T-cell (primary cell): ENCODE data around the gene ARSB. TPM values are rescaled to one million over a fixed set of nuclear protein-coding genes. Genes with fewer than 3 reads are reported as not detected.
A peak's percentile ranks its signal among the peaks of the same experiment; 100 is the strongest.

ENCODE experiments used
- ATAC-seq, 4 experiments: fragments of 200-7000 bp in 3 of 4; fragments of 150-1000 bp in 1 of 4; cut with Tn5 transposase; replicated peaks in 1 of 4; 1 replicate in 3 of 4; 2 replicates in 1 of 4; pipeline ENCODE4 v1.10.0; 2021; ENCODE audit warnings: moderate library complexity in 3 of 4, mild to moderate bottlenecking in 2 of 4, moderate number of reproducible peaks in 1 of 4
- CTCF ChIA-PET, 2 donors: fragments of 300-600 bp; sonication (Branson Sonifier 250); formaldehyde crosslinking; loops; one replicate each; lab custom pipeline; 2022; ENCODE audit warnings: antibody characterized with exemption in 2 of 2; lab: Charles Lee
- POLR2A ChIA-PET, 2 donors: fragments of 300-600 bp; sonication (Branson Sonifier 250); formaldehyde crosslinking; loops; one replicate each; lab custom pipeline; 2022; ENCODE audit warnings: antibody characterized with exemption in 2 of 2; lab: Charles Lee
- DNase-seq, 35 experiments: peaks; one replicate each; pipeline versions ENCODE4 v3.0.0 to v3.0.0-alpha.2; 2013 to 2023
- H3K27ac ChIP-seq: one replicate; pipeline ENCODE4 v1.5.1; 2013; ENCODE audit warnings: low read length
- H3K27me3 ChIP-seq, 2 experiments: replicated peaks in 1 of 2; 1 replicate in 1 of 2; 2 replicates in 1 of 2; pipeline versions ENCODE4 v1.6.1 to v1.7.0; 2013; ENCODE audit warnings: low read length in 1 of 2, mixed read lengths in 1 of 2; ENCODE audit not compliant: control insufficient read depth in 2 of 2, insufficient read depth in 2 of 2; ENCODE audit errors: extremely low read depth in 1 of 2
- H3K36me3 ChIP-seq, 2 donors: 1 replicate in 1 of 2; 2 replicates in 1 of 2; pipeline versions ENCODE4 v1.6.1 to v1.7.0; 2013; ENCODE audit warnings: low read length in 1 of 2; ENCODE audit not compliant: control insufficient read depth in 2 of 2, insufficient read depth in 1 of 2; ENCODE audit errors: extremely low read depth in 1 of 2
- H3K4me1 ChIP-seq, 2 experiments: 1 replicate in 1 of 2; 2 replicates in 1 of 2; pipeline versions ENCODE4 v1.6.1 to v1.7.0; 2013; ENCODE audit warnings: low read length in 2 of 2, mixed read lengths in 1 of 2; ENCODE audit not compliant: insufficient read depth in 2 of 2, control insufficient read depth in 1 of 2; ENCODE audit errors: extremely low read depth in 1 of 2
- H3K4me3 ChIP-seq, 2 donors: 1 replicate in 1 of 2; 2 replicates in 1 of 2; pipeline versions ENCODE4 v1.5.1 to v1.7.0; 2013; ENCODE audit warnings: mild to moderate bottlenecking in 2 of 2, low read length in 1 of 2, moderate library complexity in 1 of 2; ENCODE audit not compliant: control insufficient read depth in 1 of 2; ENCODE audit errors: extremely low read depth in 1 of 2
- H3K9me3 ChIP-seq: 2 replicates; pipeline ENCODE4 v1.7.0; 2013
- H3K27ac Mint-ChIP-seq, 2 donors: one replicate each; pipeline ENCODE4 v1.8.0; 2020 to 2021; ENCODE audit warnings: mild to moderate bottlenecking in 2 of 2, mixed read lengths in 2 of 2
- H3K27me3 Mint-ChIP-seq, 2 donors: one replicate each; pipeline ENCODE4 v1.8.0; 2021 to 2022; ENCODE audit warnings: mixed read lengths in 2 of 2
- H3K36me3 Mint-ChIP-seq: one replicate; pipeline ENCODE4 v1.8.0; 2021; ENCODE audit warnings: mixed read lengths
- H3K4me1 Mint-ChIP-seq, 3 donors: one replicate each; pipeline ENCODE4 v1.8.0; 2020 to 2022; ENCODE audit warnings: mixed read lengths in 3 of 3, mild to moderate bottlenecking in 1 of 3
- H3K4me3 Mint-ChIP-seq, 3 donors: one replicate each; pipeline ENCODE4 v1.8.0; 2020 to 2022; ENCODE audit warnings: mild to moderate bottlenecking in 3 of 3, mixed read lengths in 3 of 3, moderate library complexity in 3 of 3
- H3K9me3 Mint-ChIP-seq, 3 donors: one replicate each; pipeline ENCODE4 v1.8.0; 2020 to 2022; ENCODE audit warnings: mixed read lengths in 3 of 3
- WGBS: methylation state at CpG from one replicate; pipeline ENCODE4 v1.1.5; 2013; ENCODE audit warnings: missing lambda C conversion rate; ENCODE audit not compliant: insufficient coverage; 5-methylcytosine and 5-hydroxymethylcytosine counted together
- total RNA-seq, 35 experiments: library from RNA in 6 of 35; stranded (reverse) in 6 of 35; fragments of 120-200 nt in 1 of 35; gene quantifications; one replicate each; pipeline versions ENCODE4 v1.2.1 to v1.2.4 and lab custom pipeline; 2013 to 2026

ARSB gene
- total RNA-seq, 5 donors from 2014 or later (not counting 1 experiment from before 2014, with no cell fraction given): 5.6 to 7.1 (median 6.9) TPM

DNA sequence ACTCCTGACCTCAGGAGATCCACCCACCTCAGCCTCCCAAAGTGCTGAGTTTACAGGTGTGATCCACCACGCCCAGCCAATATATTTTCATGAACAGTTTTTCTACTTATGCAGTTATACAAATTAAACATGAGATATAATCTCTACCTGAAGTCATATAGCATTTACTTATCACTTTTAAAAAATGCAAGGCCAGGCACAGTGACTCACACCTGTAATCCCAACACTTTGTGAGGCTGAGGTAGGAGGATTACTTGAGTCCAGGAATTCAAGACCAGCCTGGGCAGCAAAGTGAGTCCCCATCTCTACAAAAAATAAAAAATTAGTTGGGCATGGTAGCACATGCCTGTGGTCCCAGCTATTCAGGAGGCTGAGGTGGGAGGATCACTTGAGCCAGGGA lies 171.8 kb downstream of the ARSB start:
- Mint-ChIP-seq H3K27ac (no peak overlapping the region), H3K27me3 (no peaks in the 10 kb centered on the region), H3K4me1 (no peaks in the 10 kb centered on the region), H3K9me3 (no peaks in the 10 kb centered on the region), H3K36me3 (peaks cover 31% of the 10 kb centered on the region), H3K4me3 (no peak overlapping the region)
- Histone ChIP-seq H3K4me3 (no peak overlapping the region), H3K9me3 (no peaks in the 10 kb centered on the region), H3K27me3 (no peaks in the 10 kb centered on the region), H3K4me1 (no peaks in the 10 kb centered on the region), H3K36me3 (no peaks in the 10 kb centered on the region), H3K27ac (no peak overlapping the region)
- no peak for ATAC-seq
- WGBS: no CpG with 5 or more reads among the region's 1 CpG
- POLR2A ChIA-PET: no interaction called here
- DNase-seq: no peak
- CTCF ChIA-PET: no interaction called here

DNA sequence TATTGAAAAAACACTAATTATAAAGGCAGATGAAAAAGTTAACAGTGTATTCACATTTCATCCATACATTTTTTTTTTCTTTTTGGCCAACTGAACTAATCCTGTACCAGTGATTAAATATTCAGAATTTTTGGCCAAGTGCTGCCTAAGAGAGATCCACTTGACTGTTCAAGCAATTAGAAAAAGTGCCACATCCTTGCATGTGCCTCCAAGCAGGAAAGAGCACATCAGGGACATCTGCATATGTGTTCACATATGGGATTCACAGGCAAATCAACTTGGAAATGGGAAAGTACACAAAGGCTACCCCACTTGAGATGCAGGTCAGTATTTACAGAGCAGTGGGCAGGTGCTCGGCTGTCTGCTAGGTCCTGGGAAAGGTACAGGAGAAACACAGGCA lies 173.2 kb downstream of the ARSB start:
- Mint-ChIP-seq H3K27me3 (no peaks in the 10 kb centered on the region), H3K4me3 (no peak overlapping the region), H3K4me1 (no peaks in the 10 kb centered on the region), H3K9me3 (no peaks in the 10 kb centered on the region), H3K36me3 (peaks cover 29% of the 10 kb centered on the region), H3K27ac (no peak overlapping the region)
- H3K27me3 ChIP-seq: no peaks in the 10 kb centered on the region
- no peaks in the 10 kb centered on the region for H3K9me3 ChIP-seq
- no peaks in the 10 kb centered on the region for H3K4me1 ChIP-seq
- ChIA-PET CTCF (no interaction called here), POLR2A (no interaction called here)
- WGBS: no CpG with 5 or more reads among the region's 1 CpG
- no peak overlapping the region for H3K27ac ChIP-seq
- ATAC-seq: no peak
- DNase-seq: no peak
- no peak overlapping the region for H3K4me3 ChIP-seq
- H3K36me3 ChIP-seq: no peaks in the 10 kb centered on the region

DNA sequence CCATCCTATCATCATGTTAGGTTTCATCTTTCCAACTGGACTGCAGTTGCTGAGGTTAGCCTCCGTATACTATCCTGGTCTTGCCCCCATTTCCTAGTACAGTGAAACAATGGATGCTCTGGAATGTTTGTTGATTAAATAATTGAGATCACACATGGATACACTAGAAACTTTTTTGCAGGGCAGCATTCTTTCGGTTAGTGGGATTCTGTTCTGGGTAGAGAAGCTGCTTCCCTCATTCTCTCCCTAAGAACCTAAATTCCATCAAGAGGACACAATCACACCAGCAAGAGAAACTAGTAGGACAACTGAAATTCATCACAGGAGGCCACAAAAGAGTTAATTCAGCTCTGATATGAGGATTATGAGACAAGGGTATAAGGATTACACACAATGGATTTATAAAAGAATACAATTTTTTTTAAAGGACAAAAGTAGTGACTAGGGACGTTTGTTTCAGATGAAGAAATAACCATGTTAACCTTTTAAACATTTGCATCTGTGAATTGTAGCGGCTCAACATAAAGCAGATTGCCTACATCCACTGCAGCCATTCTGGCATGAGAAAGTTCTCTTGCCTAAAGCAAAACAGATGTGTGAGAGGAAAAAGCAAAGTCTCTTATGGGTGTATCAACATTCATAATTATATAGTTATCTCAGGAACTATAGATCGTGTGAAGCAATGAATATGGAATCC lies 173.8 kb downstream of the ARSB start:
- H3K9me3 ChIP-seq: no peaks in the 10 kb centered on the region
- no peaks in the 10 kb centered on the region for H3K4me1 ChIP-seq
- no peak for DNase-seq
- ATAC-seq: no peak
- Mint-ChIP-seq H3K9me3 (no peaks in the 10 kb centered on the region), H3K4me1 (no peaks in the 10 kb centered on the region), H3K27me3 (no peaks in the 10 kb centered on the region), H3K4me3 (no peak overlapping the region), H3K36me3 (peaks cover 29% of the 10 kb centered on the region), H3K27ac (no peak overlapping the region)
- CTCF ChIA-PET: no interaction called here
- H3K4me3 ChIP-seq: no peak overlapping the region
- H3K27ac ChIP-seq: no peak overlapping the region
- H3K27me3 ChIP-seq: no peaks in the 10 kb centered on the region
- no CpG with 5 or more reads among the region's 5 CpGs for WGBS
- no peaks in the 10 kb centered on the region for H3K36me3 ChIP-seq
- POLR2A ChIA-PET: no interaction called here

- DNase-seq (no peak), ATAC-seq (no peak)
- H3K27me3 ChIP-seq: no peaks in the 10 kb centered on the region
- ChIA-PET POLR2A (interaction anchor here in 1 of 2 donors (0.5 kb wide), 1 partner anchor 18 kb away, joined by 6 read pairs; no protein-coding TSS in a partner anchor), CTCF (no interaction called here)
- H3K27ac Mint-ChIP-seq: no peak overlapping the region
- H3K4me1 Mint-ChIP-seq: no peaks in the 10 kb centered on the region
- H3K4me3 ChIP-seq: no peak overlapping the region
- no peak overlapping the region for H3K27ac ChIP-seq
- H3K36me3 ChIP-seq: no peaks in the 10 kb centered on the region
- WGBS: 81% methylated on average over 3 of the region's 6 CpGs
- H3K4me3 Mint-ChIP-seq: no peak overlapping the region
- H3K4me1 ChIP-seq: no peaks in the 10 kb centered on the region
- H3K27me3 Mint-ChIP-seq: no peaks in the 10 kb centered on the region
- peaks cover 21% of the 10 kb centered on the region for H3K36me3 Mint-ChIP-seq
- H3K9me3 Mint-ChIP-seq: no peaks in the 10 kb centered on the region
- no peaks in the 10 kb centered on the region for H3K9me3 ChIP-seq
These were observed 174.8 kb downstream of the ARSB start for GRCh38 chr5:78810098-78810920.

- CTCF ChIA-PET: no interaction called here
- Histone ChIP-seq H3K36me3 (no peaks in the 10 kb centered on the region), H3K4me1 (no peaks in the 10 kb centered on the region), H3K4me3 (no peak overlapping the region), H3K9me3 (no peaks in the 10 kb centered on the region), H3K27me3 (no peaks in the 10 kb centered on the region), H3K27ac (no peak overlapping the region)
- peak in 1 of 4 experiments; percentile 19 for ATAC-seq
- WGBS: 93% methylated on average over 9 of the region's 11 CpGs
- no peaks in the 10 kb centered on the region for H3K4me1 Mint-ChIP-seq
- no peaks in the 10 kb centered on the region for H3K27me3 Mint-ChIP-seq
- H3K36me3 Mint-ChIP-seq: peaks cover 17% of the 10 kb centered on the region
- POLR2A ChIA-PET: no interaction called here
- no peaks in the 10 kb centered on the region for H3K9me3 Mint-ChIP-seq
- DNase-seq: no peak
- no peak overlapping the region for H3K27ac Mint-ChIP-seq
- H3K4me3 Mint-ChIP-seq: no peak overlapping the region
These were observed 175.7 kb downstream of the ARSB start for GRCh38 chr5:78809444-78809843.

GRCh38 chr5:78808818-78809217 lies 176.3 kb downstream of the ARSB start:
- Mint-ChIP-seq H3K27ac (no peak overlapping the region), H3K36me3 (peaks cover 19% of the 10 kb centered on the region), H3K4me3 (no peak overlapping the region), H3K4me1 (no peaks in the 10 kb centered on the region), H3K9me3 (no peaks in the 10 kb centered on the region), H3K27me3 (no peaks in the 10 kb centered on the region)
- DNase-seq: no peak
- CTCF ChIA-PET: no interaction called here
- Histone ChIP-seq H3K36me3 (no peaks in the 10 kb centered on the region), H3K9me3 (no peaks in the 10 kb centered on the region), H3K4me1 (no peaks in the 10 kb centered on the region), H3K27me3 (no peaks in the 10 kb centered on the region), H3K4me3 (no peak overlapping the region), H3K27ac (no peak overlapping the region)
- ATAC-seq: no peak
- POLR2A ChIA-PET: no interaction called here
- 93% methylated on average over 8 of the region's 8 CpGs for WGBS
